ENCODE data around the gene GET3.
"Not testable (repeated sequence)": the region's sequence is repeated elsewhere in the genome, so short reads cannot be mapped to it uniquely, and the experiment has no call there.

The GET3 gene

DNA sequence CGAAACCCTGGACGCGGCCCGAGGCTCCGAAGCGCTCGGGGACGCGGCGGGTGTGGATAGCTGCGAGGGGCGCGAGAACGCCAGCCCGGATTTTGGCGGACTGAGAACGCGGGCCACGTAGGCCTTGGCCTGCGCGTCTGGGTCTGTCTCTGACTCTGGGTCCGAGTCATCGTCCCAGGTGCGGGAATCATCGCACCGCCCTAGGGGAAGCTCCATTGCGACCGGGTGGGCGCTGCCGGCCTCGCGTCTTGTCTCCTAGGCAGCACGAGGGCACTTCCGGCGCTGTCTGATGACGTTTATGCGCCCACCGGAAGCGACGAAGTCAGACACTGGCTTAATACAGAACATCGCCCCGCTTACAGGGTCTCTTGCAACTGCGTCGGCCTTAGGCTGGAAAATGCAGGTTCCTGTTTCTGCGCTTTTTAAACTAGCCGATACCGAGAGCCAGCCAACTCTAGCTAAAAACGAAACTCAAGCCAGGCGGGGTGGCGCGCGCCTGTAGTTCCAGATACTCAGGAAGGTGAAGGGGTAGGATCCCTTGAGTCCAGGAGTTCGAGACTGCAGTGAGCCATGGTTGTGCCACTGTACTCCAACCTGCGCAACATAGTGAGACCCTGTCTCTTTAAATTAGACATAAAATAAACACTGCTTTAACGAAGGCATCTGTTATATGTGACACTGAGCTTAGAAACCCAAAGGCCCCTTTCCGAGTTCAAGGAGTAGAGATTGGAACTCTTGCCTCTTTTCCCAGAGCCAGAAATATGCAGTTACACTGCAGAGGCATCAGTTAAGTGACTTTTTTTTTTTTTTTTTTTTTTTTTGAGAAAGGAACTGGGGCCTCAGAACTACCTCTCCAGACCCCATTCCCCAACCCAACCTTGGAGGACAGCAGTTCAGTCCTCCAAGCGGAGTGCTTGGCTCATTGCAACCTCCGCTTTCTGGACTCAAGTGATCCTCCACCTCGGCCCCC is 40.6 kb upstream of the GET3 start, which contains the start of gene FBXW9:
TSS of gene FBXW9 (minus strand) at position 266 of the 970 bp plus-strand sequence. CDS start at position 216, 50 bp downstream.
- no peaks in the 10 kb centered on the region for H4K20me1 ChIP-seq (ENCODE audit: insufficient read depth, low read length)
- H2AFZ ChIP-seq (ENCODE audit: low read depth, low read length): peak within 1 kb of the TSS; percentile 28; the same call in 1 of the 2 replicates

DNA sequence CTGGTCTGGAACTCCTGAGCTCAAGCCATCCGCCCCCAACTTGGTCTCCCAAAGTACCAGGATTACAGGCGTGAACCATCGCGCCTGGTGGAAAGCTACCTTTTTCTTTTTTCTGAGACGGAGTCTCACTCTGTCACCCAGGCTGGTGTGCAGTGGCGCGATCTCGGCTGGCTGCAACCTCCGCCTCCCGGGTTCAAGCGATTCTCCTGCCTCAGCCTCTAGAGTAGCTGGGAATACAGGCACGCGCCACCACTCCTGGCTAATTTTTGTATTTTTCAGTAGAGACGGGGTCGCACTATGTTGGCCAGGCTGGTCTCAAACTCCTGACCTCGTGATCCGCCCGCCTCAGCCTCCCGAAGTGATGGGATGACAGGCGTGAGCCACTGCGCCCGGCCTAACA is 39.9 kb upstream of the GET3 start:
- H3K27ac ChIP-seq (ENCODE audit: low read length): peak overlapping the region; percentile 92
- peak overlapping the region; percentile 77; the same call in 1 of the 2 replicates for H3K9ac ChIP-seq (ENCODE audit: low read length)
- peaks cover 24% of the 10 kb centered on the region for H3K4me1 ChIP-seq (ENCODE audit: low read length)
- peak overlapping the region; percentile 82 for H3K4me3 ChIP-seq (ENCODE audit: low read length)
- H3K36me3 ChIP-seq (replicated peaks; ENCODE audit: low read depth, low read length): peaks cover 32% of the 10 kb centered on the region
- H3K27me3 ChIP-seq (ENCODE audit: low read depth, low read length); H4K20me1 ChIP-seq (ENCODE audit: insufficient read depth, low read length); H3K9me3 ChIP-seq (ENCODE audit: insufficient read depth, low read length); H3K79me2 ChIP-seq (ENCODE audit: low read length); H2AFZ ChIP-seq (ENCODE audit: low read depth, low read length): not testable (repeated sequence)
- peak overlapping the region; percentile 77 for H3K4me2 ChIP-seq (ENCODE audit: low read length)

More for the DNA sequence above, 40.6 kb upstream of the GET3 start, which contains the start of gene FBXW9:
- Histone ChIP-seq H3K36me3 (replicated peaks; ENCODE audit: low read depth, low read length) (peaks cover 27% of the 10 kb centered on the region), H3K4me2 (ENCODE audit: low read length) (peak within 1 kb of the TSS; percentile 77), H3K4me3 (ENCODE audit: low read length) (peak within 1 kb of the TSS; percentile 82), H3K79me2 (ENCODE audit: low read length) (no peaks in the 10 kb centered on the region), H3K9me3 (ENCODE audit: insufficient read depth, low read length) (no peaks in the 10 kb centered on the region), H3K4me1 (ENCODE audit: low read length) (peaks cover 24% of the 10 kb centered on the region), H3K9ac (ENCODE audit: low read length) (peak within 1 kb of the TSS; percentile 77), H3K27me3 (ENCODE audit: low read depth, low read length) (no peaks in the 10 kb centered on the region), H3K27ac (ENCODE audit: low read length) (peak within 1 kb of the TSS; percentile 92)
- TF ChIP-seq, protein P1, sequence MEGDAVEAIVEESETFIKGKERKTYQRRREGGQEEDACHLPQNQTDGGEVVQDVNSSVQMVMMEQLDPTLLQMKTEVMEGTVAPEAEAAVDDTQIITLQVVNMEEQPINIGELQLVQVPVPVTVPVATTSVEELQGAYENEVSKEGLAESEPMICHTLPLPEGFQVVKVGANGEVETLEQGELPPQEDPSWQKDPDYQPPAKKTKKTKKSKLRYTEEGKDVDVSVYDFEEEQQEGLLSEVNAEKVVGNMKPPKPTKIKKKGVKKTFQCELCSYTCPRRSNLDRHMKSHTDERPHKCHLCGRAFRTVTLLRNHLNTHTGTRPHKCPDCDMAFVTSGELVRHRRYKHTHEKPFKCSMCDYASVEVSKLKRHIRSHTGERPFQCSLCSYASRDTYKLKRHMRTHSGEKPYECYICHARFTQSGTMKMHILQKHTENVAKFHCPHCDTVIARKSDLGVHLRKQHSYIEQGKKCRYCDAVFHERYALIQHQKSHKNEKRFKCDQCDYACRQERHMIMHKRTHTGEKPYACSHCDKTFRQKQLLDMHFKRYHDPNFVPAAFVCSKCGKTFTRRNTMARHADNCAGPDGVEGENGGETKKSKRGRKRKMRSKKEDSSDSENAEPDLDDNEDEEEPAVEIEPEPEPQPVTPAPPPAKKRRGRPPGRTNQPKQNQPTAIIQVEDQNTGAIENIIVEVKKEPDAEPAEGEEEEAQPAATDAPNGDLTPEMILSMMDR (IDR thresholded peaks at IDR 0.05; ENCODE audit: low read depth, low read length): no peak
- TF ChIP-seq EZH2phosphoT487 (IDR thresholded peaks at IDR 0.05; ENCODE audit: low read depth): no peak

DNA sequence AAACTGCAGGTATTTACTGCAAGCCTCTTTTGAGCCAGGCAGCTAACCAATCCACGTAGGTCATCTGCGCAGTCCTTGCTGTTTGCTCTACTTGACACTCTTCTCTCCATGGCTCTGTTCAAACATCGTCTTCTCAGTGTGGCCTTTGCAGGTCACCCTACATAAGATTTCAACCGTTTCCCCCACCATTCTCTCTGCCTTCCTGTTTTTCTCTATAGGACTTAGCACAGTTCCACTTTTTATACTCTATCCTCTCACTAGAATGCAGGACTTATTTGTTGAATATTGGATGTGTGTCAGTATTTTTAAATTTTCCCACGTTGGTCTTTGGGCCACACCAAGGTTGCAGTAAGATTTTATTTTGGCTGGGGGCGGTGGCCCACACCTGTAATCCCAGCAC is 39.2 kb upstream of the GET3 start:
- Histone ChIP-seq H4K20me1 (ENCODE audit: insufficient read depth, low read length) (no peaks in the 10 kb centered on the region), H3K27me3 (ENCODE audit: low read depth, low read length) (no peaks in the 10 kb centered on the region), H3K9me3 (ENCODE audit: insufficient read depth, low read length) (no peaks in the 10 kb centered on the region), H3K4me3 (ENCODE audit: low read length) (no peak overlapping the region), H2AFZ (ENCODE audit: low read depth, low read length) (no peak overlapping the region), H3K36me3 (replicated peaks; ENCODE audit: low read depth, low read length) (peaks cover 39% of the 10 kb centered on the region), H3K4me1 (ENCODE audit: low read length) (peaks cover 24% of the 10 kb centered on the region), H3K79me2 (ENCODE audit: low read length) (no peaks in the 10 kb centered on the region), H3K27ac (ENCODE audit: low read length) (no peak overlapping the region), H3K4me2 (ENCODE audit: low read length) (peak overlapping the region; percentile 77; the same call in 1 of the 2 replicates), H3K9ac (ENCODE audit: low read length) (no peak overlapping the region)
- TF ChIP-seq EZH2phosphoT487 (IDR thresholded peaks at IDR 0.05; ENCODE audit: low read depth): no peak
- TF ChIP-seq, protein P1 (IDR thresholded peaks at IDR 0.05; ENCODE audit: low read depth, low read length): no peak

DNA sequence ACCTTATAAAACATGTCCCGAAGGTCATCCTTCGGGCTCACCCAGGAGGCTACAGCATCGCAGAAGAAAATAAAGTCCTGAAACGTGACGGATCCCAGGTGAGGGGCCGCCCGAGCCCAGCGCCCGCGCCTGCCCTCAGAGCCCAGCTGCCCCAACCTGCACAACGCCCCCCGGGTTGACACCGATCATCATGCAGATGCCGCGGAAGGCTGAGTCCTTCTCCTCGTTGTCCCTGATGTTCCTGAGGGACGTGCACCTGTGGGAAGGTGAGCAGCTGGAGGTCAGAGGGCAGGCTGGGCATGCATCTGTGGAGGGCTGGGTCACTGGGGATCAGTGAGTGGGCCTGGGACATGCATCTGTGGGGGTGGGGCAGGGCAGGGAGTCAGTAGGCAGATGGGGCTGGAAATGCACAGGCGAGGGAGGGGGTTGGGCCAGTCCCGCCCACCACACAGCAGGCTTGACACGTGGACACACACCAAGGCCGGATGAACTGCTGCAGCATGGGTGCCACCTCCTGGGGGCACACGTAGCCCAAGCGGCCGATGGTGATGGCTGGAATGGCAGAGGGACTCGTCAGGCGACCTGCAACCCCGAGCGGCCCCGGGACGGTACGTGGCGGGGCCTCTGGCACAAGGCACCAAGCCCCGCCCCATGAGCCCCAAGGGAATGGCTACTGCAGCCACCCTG is 35.6 kb upstream of the GET3 start:
- no peak for TF ChIP-seq EZH2phosphoT487 (IDR thresholded peaks at IDR 0.05; ENCODE audit: low read depth)
- TF ChIP-seq, protein P1 (IDR thresholded peaks at IDR 0.05; ENCODE audit: low read depth, low read length): no peak
- Histone ChIP-seq H3K27me3 (ENCODE audit: low read depth, low read length) (no peaks in the 10 kb centered on the region), H3K4me3 (ENCODE audit: low read length) (no peak overlapping the region), H4K20me1 (ENCODE audit: insufficient read depth, low read length) (no peaks in the 10 kb centered on the region), H2AFZ (ENCODE audit: low read depth, low read length) (no peak overlapping the region), H3K4me2 (ENCODE audit: low read length) (no peak overlapping the region), H3K4me1 (ENCODE audit: low read length) (peaks cover 15% of the 10 kb centered on the region), H3K9me3 (ENCODE audit: insufficient read depth, low read length) (no peaks in the 10 kb centered on the region), H3K9ac (ENCODE audit: low read length) (no peak overlapping the region), H3K36me3 (replicated peaks; ENCODE audit: low read depth, low read length) (peaks cover 68% of the 10 kb centered on the region), H3K79me2 (ENCODE audit: low read length) (0 out of 2 replicates have a peak, but pooled peaks cover 3% of the 10 kb centered on the region), H3K27ac (ENCODE audit: low read length) (no peak overlapping the region)
